ENCODE measurements around the gene SREBF1.

DNA sequence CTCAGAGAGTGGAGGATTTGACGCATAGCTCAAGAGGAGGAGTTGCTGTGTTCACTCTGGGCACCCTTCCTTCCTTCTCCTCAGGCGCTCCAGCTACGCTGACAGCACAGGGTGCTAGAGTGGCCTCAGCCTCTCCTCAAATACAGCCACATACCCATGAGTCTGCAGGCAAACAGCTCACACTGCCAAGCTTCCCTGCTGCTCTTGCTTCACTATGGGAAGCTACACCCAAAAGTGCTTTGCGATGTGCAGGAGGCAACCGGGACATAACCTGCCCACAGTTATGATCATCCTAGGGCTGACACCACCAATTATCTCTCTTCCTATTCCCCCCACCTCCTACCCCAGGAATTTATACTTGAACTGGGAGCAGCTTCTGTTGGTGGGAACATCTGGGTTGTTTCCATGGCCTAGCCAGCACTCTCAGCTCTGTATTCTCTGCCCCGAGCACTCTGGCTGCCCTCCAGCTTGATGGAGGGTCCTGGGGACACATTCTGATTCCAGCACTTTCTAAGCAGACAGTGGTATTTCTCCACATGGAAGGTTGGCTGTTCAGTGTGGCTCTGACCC is 40.3 kb upstream of the SREBF1 start:
- TF ChIP-seq, protein P1, sequence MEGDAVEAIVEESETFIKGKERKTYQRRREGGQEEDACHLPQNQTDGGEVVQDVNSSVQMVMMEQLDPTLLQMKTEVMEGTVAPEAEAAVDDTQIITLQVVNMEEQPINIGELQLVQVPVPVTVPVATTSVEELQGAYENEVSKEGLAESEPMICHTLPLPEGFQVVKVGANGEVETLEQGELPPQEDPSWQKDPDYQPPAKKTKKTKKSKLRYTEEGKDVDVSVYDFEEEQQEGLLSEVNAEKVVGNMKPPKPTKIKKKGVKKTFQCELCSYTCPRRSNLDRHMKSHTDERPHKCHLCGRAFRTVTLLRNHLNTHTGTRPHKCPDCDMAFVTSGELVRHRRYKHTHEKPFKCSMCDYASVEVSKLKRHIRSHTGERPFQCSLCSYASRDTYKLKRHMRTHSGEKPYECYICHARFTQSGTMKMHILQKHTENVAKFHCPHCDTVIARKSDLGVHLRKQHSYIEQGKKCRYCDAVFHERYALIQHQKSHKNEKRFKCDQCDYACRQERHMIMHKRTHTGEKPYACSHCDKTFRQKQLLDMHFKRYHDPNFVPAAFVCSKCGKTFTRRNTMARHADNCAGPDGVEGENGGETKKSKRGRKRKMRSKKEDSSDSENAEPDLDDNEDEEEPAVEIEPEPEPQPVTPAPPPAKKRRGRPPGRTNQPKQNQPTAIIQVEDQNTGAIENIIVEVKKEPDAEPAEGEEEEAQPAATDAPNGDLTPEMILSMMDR (IDR thresholded peaks at IDR 0.05) = no peak
- TF ChIP-seq POLR2A (IDR thresholded peaks at IDR 0.05) = no peak
